H9 (cell line): ENCODE data around the gene CKB. TPM values are rescaled to one million over a fixed set of nuclear protein-coding genes. Genes with fewer than 3 reads are reported as not detected.

Source experiments
- DNase-seq: peaks from one replicate; pipeline ENCODE4 v3.0.0-alpha.2; 2017
- H2AFZ ChIP-seq: one replicate; pipeline ENCODE4 v1.6.1; 2013; ENCODE audit warnings: mild to moderate bottlenecking, low read length, control low read depth, moderate library complexity
- H2AK5ac ChIP-seq: 2 replicates; pipeline ENCODE4 v1.6.1; 2013; ENCODE audit warnings: low read length, control low read depth, mixed read lengths; ENCODE audit not compliant: insufficient read length
- H2BK120ac ChIP-seq: one replicate; pipeline ENCODE4 v1.6.1; 2013; ENCODE audit warnings: low read depth, mild to moderate bottlenecking, low read length, control low read depth, inconsistent platforms; ENCODE audit not compliant: poor library complexity, severe bottlenecking
- H2BK12ac ChIP-seq: 2 replicates; pipeline ENCODE4 v1.6.1; 2013; ENCODE audit warnings: low read length, control low read depth, mixed read lengths, low read depth; ENCODE audit not compliant: insufficient read length
- H2BK15ac ChIP-seq: 2 replicates; pipeline ENCODE4 v1.6.1; 2013; ENCODE audit warnings: low read depth, low read length, control low read depth
- H2BK20ac ChIP-seq: one replicate; pipeline ENCODE4 v1.6.1; 2013; ENCODE audit warnings: low read depth, mild to moderate bottlenecking, low read length, control low read depth, inconsistent platforms; ENCODE audit not compliant: poor library complexity, severe bottlenecking
- H2BK5ac ChIP-seq: 2 replicates; pipeline ENCODE4 v1.6.1; 2013; ENCODE audit warnings: low read length, control low read depth, mixed read lengths; ENCODE audit not compliant: insufficient read length
- H3K14ac ChIP-seq: 2 replicates; pipeline ENCODE4 v1.6.1; 2013; ENCODE audit warnings: low read length, control low read depth; ENCODE audit not compliant: insufficient read depth
- H3K18ac ChIP-seq: 2 replicates; pipeline ENCODE4 v1.6.1; 2013; ENCODE audit warnings: low read depth, mild to moderate bottlenecking, mixed read lengths, low read length, control low read depth; ENCODE audit not compliant: insufficient read length
- H3K23ac ChIP-seq: 2 replicates; pipeline ENCODE4 v1.6.1; 2013; ENCODE audit warnings: low read length, control low read depth, mixed read lengths, low read depth; ENCODE audit not compliant: insufficient read length
- H3K23me2 ChIP-seq: 2 replicates; pipeline ENCODE4 v1.6.1; 2013; ENCODE audit warnings: low read depth, mild to moderate bottlenecking, mixed read lengths, low read length, control low read depth; ENCODE audit not compliant: insufficient read length, poor library complexity, severe bottlenecking
- H3K27ac ChIP-seq: 2 replicates; pipeline ENCODE4 v1.5.1; 2013; ENCODE audit warnings: low read length, control low read depth, mixed read lengths, low read depth; ENCODE audit not compliant: insufficient read length
- H3K27me3 ChIP-seq: 2 replicates; pipeline ENCODE4 v1.6.1; 2013; ENCODE audit warnings: low read length, control low read depth, inconsistent platforms; ENCODE audit not compliant: insufficient read depth
- H3K4ac ChIP-seq: 2 replicates; pipeline ENCODE4 v1.6.1; 2013; ENCODE audit warnings: low read depth, mild to moderate bottlenecking, control low read depth, inconsistent platforms, low read length, moderate library complexity
- H3K4me1 ChIP-seq: 2 replicates; pipeline ENCODE4 v1.6.1; 2013; ENCODE audit warnings: low read length, control low read depth, inconsistent platforms; ENCODE audit not compliant: insufficient read depth
- H3K4me2 ChIP-seq: 2 replicates; pipeline ENCODE4 v1.6.1; 2013; ENCODE audit warnings: low read length, control low read depth, mixed read lengths; ENCODE audit not compliant: insufficient read length, insufficient read depth
- H3K56ac ChIP-seq: 2 replicates; pipeline ENCODE4 v1.6.1; 2013; ENCODE audit warnings: low read depth, mild to moderate bottlenecking, mixed read lengths, low read length, control low read depth; ENCODE audit not compliant: insufficient read length
- H3K79me1 ChIP-seq: 2 replicates; pipeline ENCODE4 v1.6.1; 2013; ENCODE audit warnings: low read depth, mild to moderate bottlenecking, moderate library complexity, low read length, control low read depth, inconsistent platforms; ENCODE audit not compliant: insufficient read depth, poor library complexity, severe bottlenecking
- H3K79me2 ChIP-seq: 2 replicates; pipeline ENCODE4 v1.6.1; 2013; ENCODE audit warnings: low read length, control low read depth, inconsistent platforms; ENCODE audit not compliant: insufficient read depth
- H3K9ac ChIP-seq: 2 replicates; pipeline ENCODE4 v1.6.1; 2013; ENCODE audit warnings: low read length, control low read depth, mixed read lengths; ENCODE audit not compliant: insufficient read length; ENCODE audit errors: extremely low read depth
- H3K9me3 ChIP-seq: one replicate; pipeline ENCODE4 v1.6.1; 2013; ENCODE audit warnings: low read depth, low read length, inconsistent platforms; ENCODE audit not compliant: control insufficient read depth
- H3T11ph ChIP-seq: one replicate; pipeline ENCODE4 v1.6.1; 2013; ENCODE audit warnings: mild to moderate bottlenecking, low read length, control low read depth, inconsistent platforms
- H4K20me1 ChIP-seq: one replicate; pipeline ENCODE4 v1.6.1; 2013; ENCODE audit not compliant: control insufficient read depth, insufficient read length, insufficient read depth
- H4K5ac ChIP-seq: 2 replicates; pipeline ENCODE4 v1.6.1; 2013; ENCODE audit warnings: low read depth, mild to moderate bottlenecking, mixed read lengths, low read length, control low read depth; ENCODE audit not compliant: insufficient read length
- H4K8ac ChIP-seq: replicated peaks from 2 replicates; pipeline ENCODE4 v1.6.1; 2013; ENCODE audit warnings: low read length, control low read depth, mixed read lengths, low read depth; ENCODE audit not compliant: insufficient read length
- H4K91ac ChIP-seq: 2 replicates; pipeline ENCODE4 v1.6.1; 2013; ENCODE audit warnings: low read depth, mild to moderate bottlenecking, moderate library complexity, mixed read lengths, low read length, control low read depth; ENCODE audit not compliant: insufficient read length
- H3K27ac Mint-ChIP-seq, 3 experiments: 2 replicates in 2 of 3; 3 replicates in 1 of 3; pipeline ENCODE4 v1.8.0; 2020 to 2021; ENCODE audit warnings: mixed read lengths in 3 of 3, mild to moderate bottlenecking in 1 of 3, moderate library complexity in 1 of 3
- H3K27me3 Mint-ChIP-seq: 2 replicates; pipeline ENCODE4 v1.8.0; 2021; ENCODE audit warnings: low read depth, mild to moderate bottlenecking, moderate library complexity, mixed read lengths
- H3K36me3 Mint-ChIP-seq, 3 experiments: 2 replicates in 2 of 3; 3 replicates in 1 of 3; pipeline ENCODE4 v1.8.0; 2020 to 2021; ENCODE audit warnings: low read depth in 3 of 3, mixed read lengths in 3 of 3; ENCODE audit not compliant: insufficient read depth in 1 of 3
- H3K4me1 Mint-ChIP-seq, 2 experiments: 2 replicates each; pipeline ENCODE4 v1.8.0; 2020; ENCODE audit warnings: mixed read lengths in 2 of 2
- H3K4me3 Mint-ChIP-seq, 2 experiments: 2 replicates in 1 of 2; 3 replicates in 1 of 2; pipeline ENCODE4 v1.8.0; 2020 to 2021; ENCODE audit warnings: mild to moderate bottlenecking in 2 of 2, mixed read lengths in 2 of 2, moderate library complexity in 1 of 2
- H3K9me3 Mint-ChIP-seq, 2 experiments: 2 replicates in 1 of 2; 3 replicates in 1 of 2; pipeline ENCODE4 v1.8.0; 2020; ENCODE audit warnings: mild to moderate bottlenecking in 2 of 2, mixed read lengths in 2 of 2, moderate library complexity in 1 of 2
- CTCF ChIP-seq: fragments of 200-600 bp; sonication (generic); conservative IDR thresholded peaks from 3 replicates; pipeline ENCODE4 v1.8.0; 2021; ENCODE audit warnings: antibody characterized with exemption, mild to moderate bottlenecking
- WGBS: extraction: QIAGEN DNeasy Blood & Tissue Kit; methylation state at CpG from one replicate; pipeline ENCODE4 v1.1.7; 2013; ENCODE audit warnings: missing lambda C conversion rate, low lambda C conversion rate, mixed read lengths; ENCODE audit not compliant: insufficient read length; ENCODE audit errors: extremely low coverage; 5-methylcytosine and 5-hydroxymethylcytosine counted together
- total RNA-seq: library from RNA; stranded (reverse); gene quantifications from 2 replicates; pipeline ENCODE4 v1.2.1, GENCODE V29; 2021

CKB gene
- total RNA-seq, 1 experiment from 2014 or later, result 517 TPM

GRCh38 chr14:103549361-103550311 lies 27.0 kb upstream of the CKB start:
- TF ChIP-seq CTCF, result no peak
- Histone ChIP-seq H3T11ph (no peak overlapping the region), H2AFZ (no peak overlapping the region), H2BK120ac (no peak overlapping the region), H3K4me2 (no peak overlapping the region), H3K56ac (no peak overlapping the region), H3K27ac (no peak overlapping the region), H2BK20ac (no peak overlapping the region), H3K23ac (no peak overlapping the region), H3K79me2 (no peaks in the 10 kb centered on the region), H3K9ac (no peak overlapping the region), H4K91ac (no peak overlapping the region), H4K20me1 (no peaks in the 10 kb centered on the region), H3K23me2 (no peaks in the 10 kb centered on the region), H2BK5ac (no peak overlapping the region), H3K27me3 (no peaks in the 10 kb centered on the region), H3K79me1 (no peaks in the 10 kb centered on the region), H3K4me1 (no peaks in the 10 kb centered on the region), H4K5ac (no peak overlapping the region), H4K8ac (no peak overlapping the region), H2AK5ac (no peak overlapping the region), H3K18ac (no peak overlapping the region), H3K9me3 (no peaks in the 10 kb centered on the region), H3K4ac (no peak overlapping the region), H3K14ac (no peak overlapping the region), H2BK12ac (no peak overlapping the region), H2BK15ac (no peak overlapping the region)
- Mint-ChIP-seq H3K4me1 (peaks cover 6 to 8% of the 10 kb centered on the region in 2 experiments), H3K9me3 (no peaks in the 10 kb centered on the region), H3K27me3 (no peaks in the 10 kb centered on the region; the same call in 1 of the 2 replicates), H3K4me3 (no peak overlapping the region), H3K36me3 (no peaks in the 10 kb centered on the region), H3K27ac (no peak overlapping the region)
- no peak for DNase-seq
- WGBS, result no CpG with 5 or more reads among the region's 30 CpGs
